ENCODE measurements around the gene TEN1. TPM values are rescaled to one million over a fixed set of nuclear protein-coding genes. Genes with fewer than 3 reads are reported as not detected.

The TEN1 gene
- total and polyA plus RNA-seq, 4 donors: 20.6 to 33.5 (median 29.0) TPM

DNA sequence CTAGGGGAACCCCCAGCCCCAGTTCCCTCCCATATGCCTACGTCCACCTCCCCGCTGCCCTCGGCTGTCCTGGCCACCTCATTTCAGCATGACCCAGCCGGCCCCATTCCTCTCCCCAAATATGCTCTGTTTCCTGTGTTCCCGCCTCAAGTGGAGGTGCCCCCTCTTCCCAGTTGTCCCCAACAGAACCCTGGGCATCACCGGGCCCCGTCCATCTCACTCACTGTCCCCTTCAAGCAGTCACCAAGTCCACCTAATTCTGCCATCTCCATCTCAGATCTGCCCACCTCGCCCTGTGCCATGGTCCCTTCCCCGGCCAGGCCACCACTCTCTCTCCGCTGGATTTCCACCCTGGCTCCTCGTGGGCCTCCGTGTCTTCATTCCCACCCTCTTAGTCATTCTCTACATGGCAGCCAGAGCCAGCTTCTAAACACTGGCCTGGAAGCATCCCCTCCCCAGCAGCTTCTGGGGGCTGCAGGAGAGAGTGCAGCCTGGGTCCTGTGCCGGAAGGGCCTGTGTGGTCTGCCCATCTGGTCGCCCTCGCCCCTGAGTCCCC, 34.4 kb downstream of the TEN1 start:
- no peak for ATAC-seq (ENCODE audit: insufficient read depth, low FRiP score)
- peaks cover 0 to 16% (median 0%) of the 10 kb centered on the region in 4 donors for H3K36me3 ChIP-seq (ENCODE audit: control insufficient read depth in 4 of 4, insufficient read depth in 4 of 4, low read length in 4 of 4)
- no peaks in the 10 kb centered on the region for H3K9me3 ChIP-seq (ENCODE audit: control insufficient read depth in 4 of 4, insufficient read depth in 3 of 4, low read length in 3 of 4)
- H3K4me1 ChIP-seq (ENCODE audit: control insufficient read depth in 5 of 5, insufficient read depth in 5 of 5, low read length in 5 of 5): peaks cover 0 to 3% (median 0%) of the 10 kb centered on the region in 5 donors
- no peak for DNase-seq
- no peak overlapping the region for H3K4me3 ChIP-seq
- no peak for TF ChIP-seq CTCF (IDR thresholded peaks at IDR 0.05; ENCODE audit: control extremely low read depth, extremely low read depth)
- WGBS, 2 donors: 83 to 89% methylated on average over 15 of the region's 15 CpGs
- no peak overlapping the region for H3K9ac ChIP-seq (ENCODE audit: insufficient read depth in 1 of 2, low read length in 2 of 2)
- no peak overlapping the region for H3K27ac ChIP-seq (ENCODE audit: low read depth in 1 of 2, low read length in 1 of 2)
- H3K27me3 ChIP-seq (ENCODE audit: control insufficient read depth in 3 of 3, insufficient read depth in 3 of 3, low read length in 2 of 3): no peaks in the 10 kb centered on the region

DNA sequence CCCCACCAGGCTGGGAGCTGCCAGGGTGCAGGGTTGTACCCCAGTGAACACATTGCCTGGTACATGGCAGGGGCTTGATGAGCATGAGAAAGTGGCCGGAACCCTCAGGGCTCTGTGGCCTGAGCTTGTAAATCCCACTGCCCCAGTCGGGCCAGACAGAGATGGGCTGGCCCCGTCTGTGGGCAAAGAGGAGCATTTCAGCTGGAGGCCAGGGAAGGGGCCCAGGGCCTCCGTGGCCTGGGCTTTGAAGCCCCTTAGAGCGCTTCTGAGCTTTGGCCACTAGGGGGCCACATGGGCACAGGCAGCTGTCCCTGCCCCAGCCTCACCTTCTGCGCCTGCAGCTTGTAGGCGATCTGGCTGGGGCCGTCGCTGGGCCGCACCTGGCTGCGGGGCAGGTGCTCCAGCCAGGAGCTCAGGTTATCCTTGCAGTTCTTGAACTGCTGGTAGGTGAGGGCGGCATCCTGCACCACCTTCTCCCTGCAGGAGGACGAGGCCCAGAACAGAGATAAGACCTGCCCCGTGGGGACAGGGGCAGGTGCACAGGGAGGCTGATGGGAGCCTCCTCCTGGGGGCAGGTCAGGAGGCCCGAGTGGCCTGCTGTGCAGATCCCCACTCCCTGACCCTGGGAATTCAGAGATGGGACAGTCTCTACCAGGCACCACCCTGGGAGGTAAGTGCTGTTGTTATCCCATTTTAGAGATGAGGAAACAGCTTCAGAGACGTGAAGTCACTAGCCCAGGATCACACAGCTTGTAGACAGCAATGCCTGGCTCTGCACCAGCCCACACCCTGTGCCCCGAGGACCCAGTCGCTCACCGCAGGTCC, 35.3 kb downstream of the TEN1 start:
- WGBS, 2 donors: 31% methylated on average over 19 of the region's 19 CpGs
- peak; percentile 87 for ATAC-seq (ENCODE audit: insufficient read depth, low FRiP score)

GRCh38 chr17:76014925-76015261, 35.9 kb downstream of the TEN1 start:
- ATAC-seq (ENCODE audit: insufficient read depth, low FRiP score): no peak
- TF ChIP-seq CTCF (IDR thresholded peaks at IDR 0.05; ENCODE audit: control extremely low read depth, extremely low read depth): no peak
- no peaks in the 10 kb centered on the region for H3K9me3 ChIP-seq (ENCODE audit: control insufficient read depth in 4 of 4, insufficient read depth in 3 of 4, low read length in 3 of 4)
- H3K4me1 ChIP-seq (ENCODE audit: control insufficient read depth in 5 of 5, insufficient read depth in 5 of 5, low read length in 5 of 5): peaks cover 0 to 3% (median 0%) of the 10 kb centered on the region in 5 donors
- no peak overlapping the region for H3K4me3 ChIP-seq
- no peak overlapping the region for H3K27ac ChIP-seq (ENCODE audit: low read depth in 1 of 2, low read length in 1 of 2)
- H3K36me3 ChIP-seq (ENCODE audit: control insufficient read depth in 4 of 4, insufficient read depth in 4 of 4, low read length in 4 of 4): peaks cover 0 to 14% (median 0%) of the 10 kb centered on the region in 4 donors
- no peak overlapping the region for H3K9ac ChIP-seq (ENCODE audit: insufficient read depth in 1 of 2, low read length in 2 of 2)
- DNase-seq: peak in 1 of 3 donors; percentile 13
- 82 to 86% methylated on average over 26 of the region's 26 CpGs for WGBS, 2 donors
- H3K27me3 ChIP-seq (ENCODE audit: control insufficient read depth in 3 of 3, insufficient read depth in 3 of 3, low read length in 2 of 3): no peaks in the 10 kb centered on the region

More for the DNA sequence above, 35.3 kb downstream of the TEN1 start:
- H3K4me1 ChIP-seq (ENCODE audit: control insufficient read depth in 5 of 5, insufficient read depth in 5 of 5, low read length in 5 of 5): peaks cover 0 to 3% (median 0%) of the 10 kb centered on the region in 5 donors
- no peaks in the 10 kb centered on the region for H3K27me3 ChIP-seq (ENCODE audit: control insufficient read depth in 3 of 3, insufficient read depth in 3 of 3, low read length in 2 of 3)
- DNase-seq: peak; percentile 73 to 78 (median 76)
- H3K27ac ChIP-seq (ENCODE audit: low read depth in 1 of 2, low read length in 1 of 2): no peak overlapping the region
- peaks cover 0 to 16% (median 0%) of the 10 kb centered on the region in 4 donors for H3K36me3 ChIP-seq (ENCODE audit: control insufficient read depth in 4 of 4, insufficient read depth in 4 of 4, low read length in 4 of 4)
- H3K9ac ChIP-seq (ENCODE audit: insufficient read depth in 1 of 2, low read length in 2 of 2): no peak overlapping the region
- TF ChIP-seq CTCF (IDR thresholded peaks at IDR 0.05; ENCODE audit: control extremely low read depth, extremely low read depth): peak; percentile 94
- no peaks in the 10 kb centered on the region for H3K9me3 ChIP-seq (ENCODE audit: control insufficient read depth in 4 of 4, insufficient read depth in 3 of 4, low read length in 3 of 4)
- no peak overlapping the region for H3K4me3 ChIP-seq
